HEK293 (cell line): ENCODE results near the gene SLC18A3.

Experiments
- ATF2 ChIP-seq: fragments of 450-650 bp; formaldehyde crosslinking; IDR thresholded peaks from 2 replicates; pipeline ENCODE4 v1.5.1; 2016; ENCODE audit warnings: missing biosample characterization, missing genetic modification characterization, low read depth
- BCL11A ChIP-seq: fragments of 450-650 bp; formaldehyde crosslinking; IDR thresholded peaks from 2 replicates; pipeline ENCODE4 v1.5.1; 2016; ENCODE audit warnings: low read depth, missing biosample characterization, missing genetic modification characterization
- CTCF ChIP-seq: fragments of 450-650 bp; formaldehyde crosslinking; IDR thresholded peaks from 2 replicates; pipeline ENCODE4 v1.5.1; 2016; ENCODE audit warnings: missing biosample characterization, missing genetic modification characterization
- PATZ1 ChIP-seq: fragments of 450-650 bp; formaldehyde crosslinking; IDR thresholded peaks from 2 replicates; pipeline ENCODE4 v1.5.1; 2016; ENCODE audit warnings: missing biosample characterization, missing genetic modification characterization
- ZNF274 ChIP-seq, 2 experiments: fragments of 200-500 bp in 1 of 2; fragments of 450-650 bp in 1 of 2; sonication (Bioruptor generic) in 1 of 2; formaldehyde crosslinking in 1 of 2; IDR thresholded peaks; 2 replicates each; pipeline versions ENCODE4 v1.5.1 to v1.6.1; 2014 to 2016; ENCODE audit warnings: borderline replicate concordance in 1 of 2, inconsistent platforms in 1 of 2, low read length in 1 of 2, missing biosample characterization in 1 of 2, missing genetic modification characterization in 1 of 2
- ZNF501 ChIP-seq: fragments of 450-650 bp; formaldehyde crosslinking; IDR thresholded peaks from 2 replicates; pipeline ENCODE4 v1.5.1; 2016; ENCODE audit warnings: missing biosample characterization, missing genetic modification characterization
- ZNF580 ChIP-seq: fragments of 450-650 bp; formaldehyde crosslinking; IDR thresholded peaks from 2 replicates; pipeline ENCODE4 v1.5.1; 2016; ENCODE audit warnings: missing biosample characterization, missing genetic modification characterization
- ZNF707 ChIP-seq: fragments of 450-650 bp; formaldehyde crosslinking; IDR thresholded peaks from 2 replicates; pipeline ENCODE4 v1.5.1; 2016; ENCODE audit warnings: missing biosample characterization, missing genetic modification characterization
- ZNF776 ChIP-seq: fragments of 450-650 bp; formaldehyde crosslinking; IDR thresholded peaks from 2 replicates; pipeline ENCODE4 v1.5.0; 2017; ENCODE audit warnings: missing biosample characterization, missing genetic modification characterization, borderline replicate concordance

GRCh38 chr10:49601857-49602256 is 8.3 kb upstream of the SLC18A3 start:
- TF ChIP-seq CTCF (tag by site-specific recombination) = no peak
- no peak for TF ChIP-seq ZNF274 (IDR thresholded peaks at IDR 0.05; ENCODE audit: low read length)
- TF ChIP-seq ZNF274 (tag by site-specific recombination; IDR thresholded peaks at IDR 0.05; ENCODE audit: borderline replicate concordance) = no peak
- TF ChIP-seq ZNF776 = no peak
- no peak for TF ChIP-seq ZNF580 (tag by site-specific recombination)
- TF ChIP-seq PATZ1 = no peak
- no peak for TF ChIP-seq ZNF707 (tag by site-specific recombination)
- TF ChIP-seq BCL11A (tag by site-specific recombination) = no peak
- TF ChIP-seq ATF2 (tag by site-specific recombination) = no peak
- TF ChIP-seq ZNF501 (tag by site-specific recombination) = no peak
